Loucy (cell line): ENCODE results near the gene MAD1L1.

ENCODE experiments used
- H2AFZ ChIP-seq: fragments of 200-600 bp; sonication (generic); 2 replicates; pipeline ENCODE4 v1.6.0; 2016; ENCODE audit warnings: antibody characterized with exemption, mild to moderate bottlenecking, low read length, moderate library complexity
- H3F3A ChIP-seq: fragments of 200-600 bp; 2 replicates; pipeline ENCODE4 v1.6.0; 2016; ENCODE audit warnings: antibody characterized with exemption, low read depth, mild to moderate bottlenecking
- H3K27me3 ChIP-seq: fragments of 200-600 bp; sonication (generic); 2 replicates; pipeline ENCODE4 v1.6.1; 2014; ENCODE audit warnings: low read length, mild to moderate bottlenecking; ENCODE audit not compliant: insufficient read depth, poor library complexity, severe bottlenecking
- H3K36me3 ChIP-seq: fragments of 200-600 bp; sonication (generic); 2 replicates; pipeline ENCODE4 v1.6.1; 2016; ENCODE audit warnings: low read length; ENCODE audit not compliant: insufficient read depth
- H3K4me1 ChIP-seq: fragments of 200-600 bp; sonication (generic); 2 replicates; pipeline ENCODE4 v1.5.1; 2014; ENCODE audit warnings: low read length, mild to moderate bottlenecking; ENCODE audit not compliant: insufficient read depth, poor library complexity, severe bottlenecking
- H3K4me2 ChIP-seq: fragments of 200-600 bp; sonication (generic); 2 replicates; pipeline ENCODE4 v1.6.0; 2014; ENCODE audit warnings: antibody characterized with exemption, low read length, low read depth, mild to moderate bottlenecking; ENCODE audit not compliant: poor library complexity, severe bottlenecking
- H3K4me3 ChIP-seq: fragments of 200-600 bp; sonication (generic); 2 replicates; pipeline ENCODE4 v1.5.1; 2014; ENCODE audit warnings: low read length, mild to moderate bottlenecking, mixed read lengths; ENCODE audit not compliant: poor library complexity, severe bottlenecking
- H3K79me2 ChIP-seq: fragments of 200-600 bp; sonication (generic); 2 replicates; pipeline ENCODE4 v1.6.1; 2014; ENCODE audit warnings: low read length; ENCODE audit not compliant: insufficient read depth
- H3K9ac ChIP-seq: fragments of 200-600 bp; sonication (generic); 2 replicates; pipeline ENCODE4 v1.6.0; 2014; ENCODE audit warnings: mild to moderate bottlenecking, low read depth, low read length, moderate library complexity; ENCODE audit not compliant: poor library complexity, severe bottlenecking
- H3K9me2 ChIP-seq: fragments of 200-600 bp; sonication (generic); replicated peaks from 2 replicates; pipeline ENCODE4 v1.6.1; 2016; ENCODE audit warnings: low read depth, low read length, mixed read lengths
- H3K9me3 ChIP-seq: fragments of 200-600 bp; sonication (generic); 2 replicates; pipeline ENCODE4 v1.6.1; 2014; ENCODE audit warnings: mild to moderate bottlenecking, antibody characterized with exemption, low read length, low read depth; ENCODE audit not compliant: insufficient read depth
- H4K20me1 ChIP-seq: fragments of 200-600 bp; sonication (generic); 2 replicates; pipeline ENCODE4 v1.6.0; 2014; ENCODE audit warnings: antibody characterized with exemption, low read length, mild to moderate bottlenecking; ENCODE audit not compliant: insufficient read depth, poor library complexity, severe bottlenecking
- EZH2phosphoT487 ChIP-seq: fragments of 200-600 bp; IDR thresholded peaks from 2 replicates; pipeline ENCODE4 v1.6.1; 2018; ENCODE audit warnings: antibody characterized with exemption, mild to moderate bottlenecking, moderate library complexity, borderline replicate concordance
- TF ChIP-seq, protein P1 (sequence below): fragments of 200-600 bp; sonication (generic); conservative IDR thresholded peaks from 2 replicates; pipeline ENCODE4 v1.5.1; 2014; ENCODE audit warnings: mild to moderate bottlenecking, antibody characterized with exemption, low read length

The MAD1L1 gene

DNA sequence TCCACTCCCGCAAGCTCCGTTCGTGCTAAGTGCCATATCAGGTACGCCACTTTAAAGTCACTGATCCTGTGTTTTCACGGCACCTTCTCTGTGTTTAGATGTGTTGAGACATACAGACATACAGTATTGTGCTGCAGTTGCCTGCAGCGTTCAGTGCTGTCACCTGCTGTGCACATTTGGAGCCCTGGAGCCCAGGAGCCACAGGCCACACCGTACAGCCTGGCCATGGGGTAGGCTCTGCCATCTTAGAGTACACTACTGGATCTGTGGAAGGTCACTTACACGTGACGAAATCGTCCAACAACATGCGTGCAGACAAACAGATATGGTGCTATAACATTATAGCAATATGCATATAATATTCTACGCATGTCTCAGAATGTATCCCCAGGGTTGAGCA is 451.4 kb downstream of the MAD1L1 start:
- Histone ChIP-seq H3K9me3 (no peaks in the 10 kb centered on the region; the same call in 1 of the 2 replicates), H3K9ac (no peak overlapping the region), H3K79me2 (no peaks in the 10 kb centered on the region), H2AFZ (no peak overlapping the region), H3K27me3 (no peaks in the 10 kb centered on the region), H3K36me3 (no peaks in the 10 kb centered on the region), H3K4me1 (no peaks in the 10 kb centered on the region), H3K4me2 (no peak overlapping the region), H3F3A (no peaks in the 10 kb centered on the region), H3K9me2 (no peaks in the 10 kb centered on the region), H4K20me1 (no peaks in the 10 kb centered on the region), H3K4me3 (no peak overlapping the region)
- TF ChIP-seq, protein P1, sequence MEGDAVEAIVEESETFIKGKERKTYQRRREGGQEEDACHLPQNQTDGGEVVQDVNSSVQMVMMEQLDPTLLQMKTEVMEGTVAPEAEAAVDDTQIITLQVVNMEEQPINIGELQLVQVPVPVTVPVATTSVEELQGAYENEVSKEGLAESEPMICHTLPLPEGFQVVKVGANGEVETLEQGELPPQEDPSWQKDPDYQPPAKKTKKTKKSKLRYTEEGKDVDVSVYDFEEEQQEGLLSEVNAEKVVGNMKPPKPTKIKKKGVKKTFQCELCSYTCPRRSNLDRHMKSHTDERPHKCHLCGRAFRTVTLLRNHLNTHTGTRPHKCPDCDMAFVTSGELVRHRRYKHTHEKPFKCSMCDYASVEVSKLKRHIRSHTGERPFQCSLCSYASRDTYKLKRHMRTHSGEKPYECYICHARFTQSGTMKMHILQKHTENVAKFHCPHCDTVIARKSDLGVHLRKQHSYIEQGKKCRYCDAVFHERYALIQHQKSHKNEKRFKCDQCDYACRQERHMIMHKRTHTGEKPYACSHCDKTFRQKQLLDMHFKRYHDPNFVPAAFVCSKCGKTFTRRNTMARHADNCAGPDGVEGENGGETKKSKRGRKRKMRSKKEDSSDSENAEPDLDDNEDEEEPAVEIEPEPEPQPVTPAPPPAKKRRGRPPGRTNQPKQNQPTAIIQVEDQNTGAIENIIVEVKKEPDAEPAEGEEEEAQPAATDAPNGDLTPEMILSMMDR: no peak
- TF ChIP-seq EZH2phosphoT487: no peak

DNA sequence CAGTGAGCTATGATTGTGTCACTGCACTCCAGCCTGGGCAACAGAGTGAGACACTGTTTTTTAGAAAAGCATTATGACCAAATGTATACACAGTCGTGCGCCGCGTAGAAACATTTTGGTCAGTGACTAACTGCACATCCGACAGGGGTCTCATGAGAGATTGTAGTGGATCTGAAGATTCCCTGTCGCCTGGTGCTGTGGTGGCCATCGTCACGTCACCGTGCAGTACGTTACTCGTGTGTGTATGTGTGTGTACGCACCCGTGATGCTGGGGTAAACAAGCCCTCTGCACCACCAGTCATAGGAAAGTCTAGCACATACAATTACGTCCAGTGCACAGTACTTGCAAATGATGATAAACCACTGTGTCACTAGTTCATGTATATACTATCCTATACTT is 453.3 kb downstream of the MAD1L1 start:
- H2AFZ ChIP-seq: no peak overlapping the region
- no peaks in the 10 kb centered on the region for H4K20me1 ChIP-seq
- H3K27me3 ChIP-seq: no peaks in the 10 kb centered on the region
- H3K9me2 ChIP-seq: no peaks in the 10 kb centered on the region
- H3K9me3 ChIP-seq: no peaks in the 10 kb centered on the region
- no peak overlapping the region for H3K9ac ChIP-seq
- H3K36me3 ChIP-seq: no peaks in the 10 kb centered on the region
- H3K79me2 ChIP-seq: no peaks in the 10 kb centered on the region
- H3K4me2 ChIP-seq: no peak overlapping the region
- no peaks in the 10 kb centered on the region for H3K4me1 ChIP-seq
- H3K4me3 ChIP-seq: no peak overlapping the region
- no peaks in the 10 kb centered on the region for H3F3A ChIP-seq
- no peak for TF ChIP-seq EZH2phosphoT487
- TF ChIP-seq, protein P1: no peak

DNA sequence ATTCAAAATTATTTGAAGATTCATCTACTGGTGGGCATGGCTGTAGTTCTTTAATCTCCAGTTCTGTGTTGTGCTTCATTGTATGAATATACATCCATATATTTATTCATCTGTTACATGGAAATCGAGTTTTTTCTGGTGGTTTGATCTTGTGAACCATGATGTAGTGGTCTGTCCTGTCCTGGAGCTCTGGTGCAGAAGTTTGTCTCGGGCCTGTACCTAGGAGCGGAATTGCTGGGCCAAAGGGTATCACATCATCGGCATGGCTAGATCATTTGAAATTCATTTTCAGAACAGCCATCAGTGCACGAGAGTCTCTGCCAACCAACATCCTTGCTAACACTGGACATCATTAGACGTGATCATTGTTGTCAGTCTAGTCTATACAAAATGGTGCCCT is 455.6 kb downstream of the MAD1L1 start:
- Histone ChIP-seq H3K9me2 (no peaks in the 10 kb centered on the region), H2AFZ (no peak overlapping the region), H3K4me2 (no peak overlapping the region), H3K79me2 (no peaks in the 10 kb centered on the region), H3K36me3 (no peaks in the 10 kb centered on the region), H3F3A (no peaks in the 10 kb centered on the region), H4K20me1 (no peaks in the 10 kb centered on the region), H3K4me3 (no peak overlapping the region), H3K4me1 (no peaks in the 10 kb centered on the region), H3K9me3 (no peaks in the 10 kb centered on the region; the same call in 1 of the 2 replicates), H3K27me3 (no peaks in the 10 kb centered on the region), H3K9ac (no peak overlapping the region)
- TF ChIP-seq EZH2phosphoT487: no peak
- TF ChIP-seq, protein P1: no peak
